ENCODE measurements around the gene AKT2. TPM values are rescaled to one million over a fixed set of nuclear protein-coding genes. Genes with fewer than 3 reads are reported as not detected.

Gene AKT2
- total and polyA plus RNA-seq, 2 of the 8 experiments (the other 6 are each of a cell fraction or from before 2014, with no cell fraction given): 151 to 183 TPM

DNA sequence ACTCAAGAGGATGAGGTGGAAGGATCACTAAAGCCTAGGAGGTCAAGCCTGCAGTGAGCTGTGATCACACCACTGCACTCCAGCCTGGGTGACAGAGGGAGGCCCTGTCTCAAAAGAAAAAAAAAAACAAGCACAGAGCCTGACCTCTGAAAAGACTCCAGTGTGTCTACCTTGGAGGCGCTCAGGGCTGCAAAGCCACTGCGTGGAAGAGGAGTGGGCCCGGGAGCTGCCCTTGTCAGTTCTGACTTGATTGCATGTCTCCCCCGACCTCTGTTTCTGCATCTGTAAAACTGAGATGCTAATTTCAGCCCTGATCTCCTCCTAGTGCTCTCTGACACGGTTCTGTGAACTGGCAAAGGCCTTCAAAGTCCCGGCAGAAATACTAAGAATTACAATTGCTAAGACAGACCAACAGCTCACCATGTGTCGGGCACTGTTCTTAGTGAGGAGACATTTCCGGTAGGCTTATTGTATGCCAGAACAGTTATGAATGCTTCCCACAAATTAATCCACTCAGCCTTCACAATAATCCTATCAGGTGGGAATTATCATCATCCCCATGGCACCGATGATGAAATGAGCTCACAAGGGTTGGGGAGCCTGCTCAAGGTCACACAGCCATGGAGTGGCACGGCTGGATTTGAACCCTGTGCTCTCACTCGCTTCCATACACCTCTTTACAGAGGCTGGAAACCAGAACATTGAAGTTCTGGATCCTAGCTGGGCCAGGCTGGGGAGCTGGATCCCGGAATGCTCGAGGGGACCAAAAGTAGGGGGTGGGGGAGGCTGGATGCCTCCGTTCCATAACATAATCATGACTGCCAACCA, 3.5 kb downstream of the AKT2 start (continued):
- no peak for TF ChIP-seq POLR2AphosphoS5 (IDR thresholded peaks at IDR 0.05; ENCODE audit: low read depth, low read length)
- TF ChIP-seq TEAD4 (IDR thresholded peaks at IDR 0.05; ENCODE audit: low read depth, low read length): no peak
- no peak for TF ChIP-seq SIRT6 (IDR thresholded peaks at IDR 0.05; ENCODE audit: low read length)
- no peak for TF ChIP-seq TAF1 (IDR thresholded peaks at IDR 0.05; ENCODE audit: low read depth, low read length)
- no peak for TF ChIP-seq SP4 (IDR thresholded peaks at IDR 0.05; ENCODE audit: low read length)
- TF ChIP-seq, protein P1, sequence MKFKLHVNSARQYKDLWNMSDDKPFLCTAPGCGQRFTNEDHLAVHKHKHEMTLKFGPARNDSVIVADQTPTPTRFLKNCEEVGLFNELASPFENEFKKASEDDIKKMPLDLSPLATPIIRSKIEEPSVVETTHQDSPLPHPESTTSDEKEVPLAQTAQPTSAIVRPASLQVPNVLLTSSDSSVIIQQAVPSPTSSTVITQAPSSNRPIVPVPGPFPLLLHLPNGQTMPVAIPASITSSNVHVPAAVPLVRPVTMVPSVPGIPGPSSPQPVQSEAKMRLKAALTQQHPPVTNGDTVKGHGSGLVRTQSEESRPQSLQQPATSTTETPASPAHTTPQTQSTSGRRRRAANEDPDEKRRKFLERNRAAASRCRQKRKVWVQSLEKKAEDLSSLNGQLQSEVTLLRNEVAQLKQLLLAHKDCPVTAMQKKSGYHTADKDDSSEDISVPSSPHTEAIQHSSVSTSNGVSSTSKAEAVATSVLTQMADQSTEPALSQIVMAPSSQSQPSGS (IDR thresholded peaks at IDR 0.05; ENCODE audit: low read length): no peak
- TF ChIP-seq, protein P2, sequence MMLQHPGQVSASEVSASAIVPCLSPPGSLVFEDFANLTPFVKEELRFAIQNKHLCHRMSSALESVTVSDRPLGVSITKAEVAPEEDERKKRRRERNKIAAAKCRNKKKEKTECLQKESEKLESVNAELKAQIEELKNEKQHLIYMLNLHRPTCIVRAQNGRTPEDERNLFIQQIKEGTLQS (IDR thresholded peaks at IDR 0.05; ENCODE audit: insufficient read depth, low read depth, low read length): no peak

Measured in H1 (cell line).